Stomach (tissue), 9 donors: ENCODE data around the gene OR5M10. TPM values are rescaled to one million over a fixed set of nuclear protein-coding genes. Genes with fewer than 3 reads are reported as not detected.

Source experiments
- DNase-seq, 2 donors: peaks; one replicate each; pipeline versions ENCODE4 v3.0.0 to v3.0.0-alpha.2; 2013 to 2019
- H3K27ac ChIP-seq, 5 donors: fragments of 200-600 bp in 4 of 5; sonication (generic) in 4 of 5; one replicate each; pipeline ENCODE4 v1.5.1; 2013 to 2019; ENCODE audit warnings: mild to moderate bottlenecking in 1 of 5, moderate library complexity in 1 of 5
- H3K27me3 ChIP-seq, 3 donors: fragments of 200-600 bp; sonication (generic); one replicate each; pipeline ENCODE4 v1.5.1; 2017 to 2019; ENCODE audit warnings: mixed run types in 1 of 3
- H3K36me3 ChIP-seq, 4 donors: fragments of 200-600 bp; sonication (generic); 1 replicate in 3 of 4; 2 replicates in 1 of 4; pipeline ENCODE4 v1.5.1; 2016 to 2019
- H3K4me1 ChIP-seq, 4 donors: fragments of 200-600 bp; sonication (generic); one replicate each; pipeline ENCODE4 v1.5.1; 2016 to 2019
- H3K4me3 ChIP-seq, 4 donors: fragments of 200-600 bp; sonication (generic) in 3 of 4; one replicate each; pipeline ENCODE4 v1.5.1; 2016 to 2019; ENCODE audit warnings: mild to moderate bottlenecking in 1 of 4
- H3K9me3 ChIP-seq, 4 donors: fragments of 200-600 bp; sonication (generic); one replicate each; pipeline ENCODE4 v1.5.1; 2016 to 2019
- CTCF ChIP-seq, 7 experiments: fragments of 450-650 bp in 4 of 7; fragments of 200-600 bp in 3 of 7; sonication (generic) in 3 of 7; IDR thresholded peaks; one replicate each; pipeline ENCODE4 v1.5.1; 2016 to 2019; ENCODE audit warnings: antibody characterized with exemption in 7 of 7, control low read depth in 2 of 7, mild to moderate bottlenecking in 1 of 7
- EP300 ChIP-seq: sonication (generic); formaldehyde crosslinking; IDR thresholded peaks from one replicate; pipeline ENCODE4 v1.6.1; 2017; ENCODE audit warnings: antibody characterized with exemption
- POLR2A ChIP-seq, 4 donors: fragments of 450-650 bp; IDR thresholded peaks; one replicate each; pipeline ENCODE4 v1.6.1; 2016; ENCODE audit warnings: antibody characterized with exemption in 4 of 4, control low read depth in 2 of 4, mild to moderate bottlenecking in 1 of 4, moderate library complexity in 1 of 4
- POLR2AphosphoS5 ChIP-seq, 3 donors: sonication (generic); formaldehyde crosslinking; IDR thresholded peaks; one replicate each; pipeline ENCODE4 v1.6.1; 2016; ENCODE audit warnings: antibody characterized with exemption in 3 of 3
- WGBS, 5 donors: extraction: QIAGEN DNeasy Blood & Tissue Kit in 3 of 5; methylation state at CpG; one replicate each; pipeline versions ENCODE4 v1.1.5 to v1.1.7; 2013 to 2018; 5-methylcytosine and 5-hydroxymethylcytosine counted together
- intact Hi-C: fragments of 100-400 bp; cut with DNase I; formaldehyde crosslinking; loops from one replicate; pipeline ENCODE4 v1.15.1; 2023; ENCODE audit warnings: low total_unique reads
- polyA plus RNA-seq, 3 donors: library from polyadenylated mRNA; stranded (reverse); fragments of 200-250 nt; gene quantifications; one replicate each; pipeline ENCODE4 v1.2.3, GENCODE V29; 2013
- total RNA-seq, 5 donors: library from RNA; depleted of rRNA; stranded (reverse); fragments of >200 nt; gene quantifications; one replicate each; pipeline versions ENCODE4 v1.1.0 to v1.2.3, GENCODE V29; 2014 to 2016
- donor health status: healthy with polysubstance abuse.
- donor health status: Bipolar disorder and iron deficiency.
- donor health status: healthy.

OR5M10 gene
- total and polyA plus RNA-seq, 8 donors = not detected

- Histone ChIP-seq H3K27me3 (no peaks in the 10 kb centered on the region), H3K27ac (no peak overlapping the region), H3K9me3 (peaks cover 0 to 10% (median 2%) of the 10 kb centered on the region in 4 donors), H3K4me1 (no peaks in the 10 kb centered on the region), H3K36me3 (no peaks in the 10 kb centered on the region), H3K4me3 (no peak overlapping the region)
- no peak for DNase-seq
- no peak for TF ChIP-seq CTCF (IDR thresholded peaks at IDR 0.05)
- WGBS, 5 donors = 45 to 60% (median 55%) methylated on average over 3 of the region's 3 CpGs
- intact Hi-C loops = no loop called here
Observed at GRCh38 chr11:56533054-56533740, 44.3 kb downstream of the OR5M10 start.

- peaks cover 0 to 6% (median 0%) of the 10 kb centered on the region in 4 donors for H3K9me3 ChIP-seq
- intact Hi-C loops = no loop called here
- no peak for TF ChIP-seq CTCF (IDR thresholded peaks at IDR 0.05)
- no peak for TF ChIP-seq EP300
- no peak for TF ChIP-seq POLR2AphosphoS5 (IDR thresholded peaks at IDR 0.05)
- TF ChIP-seq POLR2A (IDR thresholded peaks at IDR 0.05) = no peak
- no peaks in the 10 kb centered on the region for H3K27me3 ChIP-seq
- no peaks in the 10 kb centered on the region for H3K4me1 ChIP-seq
- no peaks in the 10 kb centered on the region for H3K36me3 ChIP-seq
- no peak overlapping the region for H3K4me3 ChIP-seq
- no peak for DNase-seq
- 31 to 58% (median 45%) methylated on average over 2 of the region's 2 CpGs for WGBS, 5 donors
- H3K27ac ChIP-seq = no peak overlapping the region
Observed at GRCh38 chr11:56531856-56532255, 45.7 kb downstream of the OR5M10 start.

Other genes starting within 250 kb of the OR5M10 start
- gene OR8K1, start 231.7 kb downstream of the OR5M10 start, total RNA-seq = not detected
- gene OR8K1, start 231.7 kb downstream of the OR5M10 start, polyA plus RNA-seq = not detected
- not detected for gene OR8J1, start 223.4 kb downstream of the OR5M10 start, total RNA-seq
- not detected for gene OR8J1, start 223.4 kb downstream of the OR5M10 start, polyA plus RNA-seq
- gene OR8U1, start 202.1 kb downstream of the OR5M10 start, total RNA-seq = not detected
- not detected for gene OR8U1, start 202.1 kb downstream of the OR5M10 start, polyA plus RNA-seq
- not detected for gene OR5AL1, start 165.0 kb downstream of the OR5M10 start, total RNA-seq
- gene OR5AL1, start 165.0 kb downstream of the OR5M10 start, polyA plus RNA-seq = not detected
- not detected for gene OR5M3, start 104.4 kb downstream of the OR5M10 start, total RNA-seq
- not detected for gene OR5M3, start 104.4 kb downstream of the OR5M10 start, polyA plus RNA-seq
- gene OR5M8, start 86.4 kb downstream of the OR5M10 start, total RNA-seq = not detected
- not detected for gene OR5M8, start 86.4 kb downstream of the OR5M10 start, polyA plus RNA-seq
- not detected for gene OR5M11, start 34.5 kb downstream of the OR5M10 start, total RNA-seq
- not detected for gene OR5M11, start 34.5 kb downstream of the OR5M10 start, polyA plus RNA-seq
- under 1 TPM in 1 of 5 donors, not detected in 4; under 0.01 TPM for gene OR5M1, start 37.2 kb upstream of the OR5M10 start, total RNA-seq
- gene OR5M1, start 37.2 kb upstream of the OR5M10 start, polyA plus RNA-seq = not detected
- not detected for gene OR5AP2, start 64.7 kb upstream of the OR5M10 start, total RNA-seq
- gene OR5AP2, start 64.7 kb upstream of the OR5M10 start, polyA plus RNA-seq = not detected
- gene OR5AR1, start 86.0 kb upstream of the OR5M10 start, total RNA-seq = not detected
- gene OR5AR1, start 86.0 kb upstream of the OR5M10 start, polyA plus RNA-seq = not detected
- gene OR9G1, start 121.4 kb upstream of the OR5M10 start, total RNA-seq = not detected
- not detected for gene OR9G1, start 121.4 kb upstream of the OR5M10 start, polyA plus RNA-seq
- gene OR9G4, start 171.0 kb upstream of the OR5M10 start, total RNA-seq = not detected
- not detected for gene OR9G4, start 171.0 kb upstream of the OR5M10 start, polyA plus RNA-seq